Measurements from ENCODE around the gene GDI1. TPM values are rescaled to one million over a fixed set of nuclear protein-coding genes. Genes with fewer than 3 reads are reported as not detected.

The GDI1 gene
- total and polyA plus RNA-seq, 9 of the 15 experiments (the other 6 are each of a cell fraction or from before 2014, with no cell fraction given), result 0.97 to 82.6 (median 37.5) TPM

DNA sequence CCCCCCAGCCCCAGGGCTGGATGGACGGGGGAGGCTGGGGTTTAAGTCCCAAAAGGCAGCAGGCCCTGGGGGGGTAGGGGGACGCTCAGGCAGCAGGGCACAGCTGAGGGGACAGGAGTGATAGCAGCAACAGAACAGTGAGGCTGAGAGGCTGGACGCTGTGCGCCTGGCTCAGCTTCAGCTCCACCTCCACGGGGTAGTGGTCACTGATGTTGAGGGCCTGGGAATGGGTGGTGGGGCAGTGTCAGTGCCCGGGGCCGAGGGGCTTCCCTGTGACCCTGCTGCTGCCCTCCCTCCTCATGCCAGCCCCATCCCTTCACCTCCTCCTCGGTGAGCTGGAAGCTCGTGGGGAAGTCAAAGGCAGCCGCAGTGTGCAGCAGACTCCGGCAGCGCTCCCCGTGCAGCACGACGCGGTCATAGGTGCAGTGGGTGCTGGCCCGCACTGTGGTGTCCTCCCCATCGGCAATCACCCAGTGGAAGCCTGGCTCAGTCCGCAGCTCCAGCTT, 34.3 kb upstream of the GDI1 start:
- H3K4me3 ChIP-seq, result no peak overlapping the region
- peaks cover 13% of the 10 kb centered on the region for H4K20me1 ChIP-seq (replicated peaks; ENCODE audit: control insufficient read depth, insufficient read depth, low read length)
- H3K4me1 ChIP-seq (replicated peaks in 1 of 2; ENCODE audit: control insufficient read depth in 2 of 2, insufficient read depth in 2 of 2, low read length in 2 of 2), result peaks cover 5 to 13% of the 10 kb centered on the region in 2 experiments; a peak in 3 of 5 replicates
- H3K9me3 ChIP-seq (replicated peaks; ENCODE audit: control insufficient read depth, insufficient read depth, low read depth, low read length), result no peaks in the 10 kb centered on the region; the same call in 1 of the 2 replicates
- FAIRE-seq, result no peak
- H3K9ac ChIP-seq (ENCODE audit: insufficient read depth in 1 of 2, low read depth in 2 of 2, low read length in 2 of 2), result peak overlapping the region in 1 of 2 experiments; percentile 18; a peak in 1 of 4 replicates
- POLR2A ChIA-PET, result interaction anchor here (0.5 to 6.0 kb wide), 8 partner anchors 7 to 454 kb away, joined by 3 to 85 read pairs (median 4); partner anchors contain the start of genes DNASE1L1, SLC10A3 and TAFAZZIN
- no peak for ATAC-seq
- peaks cover 35% of the 10 kb centered on the region for H3K36me3 ChIP-seq (ENCODE audit: control insufficient read depth, insufficient read depth, low read length)
- in situ Hi-C loops (cut with MboI) (loop anchor here (10.0 kb wide), 1 partner anchor 132 kb away; no protein-coding TSS in a partner anchor), intact Hi-C loops (cut with micrococcal nuclease) (no loop called here)
- no TSS peak for BruUV-seq (replicated peaks)
- peaks cover 33% of the 10 kb centered on the region for H3K79me2 ChIP-seq (ENCODE audit: control insufficient read depth, insufficient read depth, low read length)
- H2AFZ ChIP-seq (ENCODE audit: low read depth, low read length), result no peak overlapping the region
- no peak overlapping the region for H3K4me2 ChIP-seq (ENCODE audit: insufficient read depth, low read length)
- no peak overlapping the region for H3K27ac ChIP-seq (ENCODE audit: extremely low read depth, low read depth, low read length)
- H3K27me3 ChIP-seq (ENCODE audit: control insufficient read depth in 2 of 2, insufficient read depth in 2 of 2, low read length in 2 of 2), result no peaks in the 10 kb centered on the region
- peak; percentile 74 for TF ChIP-seq RBM22 (IDR thresholded peaks at IDR 0.05; ENCODE audit: low read depth, low read length, poor library complexity, severe bottlenecking)
- peak; percentile 57; the same call in 1 of the 2 replicates for TF ChIP-seq RBFOX2 (IDR thresholded peaks at IDR 0.05; ENCODE audit: low read depth, low read length)
- no peak for TF ChIP-seq ZNF655 (CRISPR knock-in tag; IDR thresholded peaks at IDR 0.05)
- TF ChIP-seq FIP1L1 (IDR thresholded peaks at IDR 0.05; ENCODE audit: low read depth, low read length, poor library complexity, severe bottlenecking), result peak; percentile 12
- no peak for TF ChIP-seq PCBP2 (IDR thresholded peaks at IDR 0.05; ENCODE audit: low read depth, low read length, poor library complexity, severe bottlenecking)
- TF ChIP-seq POLR2G (IDR thresholded peaks at IDR 0.05; ENCODE audit: low read depth, low read length), result peak; percentile 83
- TF ChIP-seq REST (IDR thresholded peaks at IDR 0.05; ENCODE audit: borderline replicate concordance), result no peak
- TF ChIP-seq REST (CRISPR knock-in tag; IDR thresholded peaks at IDR 0.05; ENCODE audit: low read depth), result no peak
- no peak for DNase-seq (ENCODE audit: extremely low read depth in 1 of 4, low spot score in 3 of 4)
- no peaks in the 10 kb centered on the region for H3K9me1 ChIP-seq (ENCODE audit: control insufficient read depth, insufficient read depth, low read length)
- CTCF ChIA-PET (ENCODE audit: low intra/inter-chr PET ratio), result no interaction called here
- WGBS (ENCODE audit: insufficient coverage, low coverage, missing lambda C conversion rate), result 67% methylated on average over 12 of the region's 19 CpGs
